T-helper 2 cell (primary cell): ENCODE results near the gene IFI35.
"Not testable (repeated sequence)": the region's sequence is repeated elsewhere in the genome, so short reads cannot be mapped to it uniquely, and the experiment has no call there.

Source experiments
- DNase-seq, 5 experiments: peaks; one replicate each; pipeline versions ENCODE4 v3.0.0 to v3.0.0-alpha.2; 2012 to 2022

The IFI35 gene

DNA sequence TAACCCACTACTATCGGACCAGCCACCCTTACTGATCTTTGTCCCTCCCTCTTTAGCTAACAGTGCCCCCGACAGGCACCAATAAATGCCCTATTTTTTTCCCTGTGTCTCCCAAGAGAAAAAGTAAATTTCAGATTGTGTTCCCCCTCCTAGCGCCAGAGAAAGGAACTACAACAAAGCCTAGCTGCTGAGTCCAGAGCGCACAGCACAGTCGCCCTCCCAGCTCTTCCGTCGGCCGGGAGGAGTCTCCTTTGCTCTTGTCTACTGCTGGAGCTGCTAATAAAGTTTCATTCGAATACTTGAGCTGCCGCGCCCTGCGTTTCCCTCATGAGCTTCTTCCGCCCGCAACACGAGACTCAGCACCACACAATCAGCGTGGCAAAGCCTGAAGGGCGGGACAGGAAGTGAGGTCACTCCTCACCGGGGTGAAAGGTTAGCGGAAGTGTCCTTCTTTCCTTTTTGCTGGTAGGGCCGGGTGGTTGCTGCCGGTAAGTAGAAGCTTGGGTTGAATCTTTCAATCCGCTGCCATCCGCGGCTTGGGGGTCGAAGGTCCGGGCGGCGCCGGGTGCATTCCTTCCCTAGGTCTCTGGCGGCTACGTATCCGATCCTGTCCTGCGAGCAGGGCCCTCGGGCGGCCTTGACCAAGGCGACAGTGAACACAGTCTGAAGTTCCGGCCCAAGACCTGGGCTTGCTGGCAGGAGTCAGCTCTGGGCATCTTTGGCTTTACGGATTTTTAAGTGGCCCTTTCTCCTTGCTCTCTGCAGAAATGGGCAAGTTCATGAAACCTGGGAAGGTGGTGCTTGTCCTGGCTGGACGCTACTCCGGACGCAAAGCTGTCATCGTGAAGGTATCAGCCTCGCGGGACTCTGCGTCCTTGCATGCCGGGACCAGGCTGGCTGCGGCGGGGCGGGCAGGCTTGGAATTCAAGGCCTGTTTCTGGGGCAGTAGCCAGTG is 8.3 kb upstream of the IFI35 start, which contains the start of gene RPL27:
TSS of gene RPL27 (plus strand) at position 436 of the 955 bp plus-strand sequence. CDS start at position 768, 332 bp downstream.
- DNase-seq, result peak; percentile 79 to 100 (median 96)

DNA sequence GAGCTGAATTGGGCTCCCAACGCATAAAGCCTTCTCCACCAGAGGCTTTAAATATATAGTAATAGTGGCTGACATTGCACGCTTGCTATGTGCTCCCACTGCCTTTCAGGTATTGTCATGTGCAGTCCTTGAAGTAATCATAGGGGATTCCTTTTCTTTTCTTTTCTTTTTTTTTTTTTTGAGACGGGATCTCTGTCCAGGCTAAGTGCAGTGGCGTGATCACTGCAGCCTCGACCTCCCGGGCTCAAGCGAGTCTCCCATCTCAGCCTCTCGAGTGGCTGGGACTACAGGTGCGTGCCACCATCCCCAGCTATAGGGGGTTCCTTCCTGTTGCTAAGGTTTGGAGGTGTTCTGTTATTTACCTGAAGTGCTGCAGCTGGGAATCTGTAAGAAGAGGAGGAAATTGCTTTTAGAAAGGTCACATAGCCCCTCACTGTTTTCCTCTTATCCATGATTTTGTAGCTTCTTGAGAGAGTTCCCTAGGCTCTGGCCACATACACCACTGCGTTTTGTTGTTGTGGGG is 7.5 kb upstream of the IFI35 start:
- no peak for DNase-seq

DNA sequence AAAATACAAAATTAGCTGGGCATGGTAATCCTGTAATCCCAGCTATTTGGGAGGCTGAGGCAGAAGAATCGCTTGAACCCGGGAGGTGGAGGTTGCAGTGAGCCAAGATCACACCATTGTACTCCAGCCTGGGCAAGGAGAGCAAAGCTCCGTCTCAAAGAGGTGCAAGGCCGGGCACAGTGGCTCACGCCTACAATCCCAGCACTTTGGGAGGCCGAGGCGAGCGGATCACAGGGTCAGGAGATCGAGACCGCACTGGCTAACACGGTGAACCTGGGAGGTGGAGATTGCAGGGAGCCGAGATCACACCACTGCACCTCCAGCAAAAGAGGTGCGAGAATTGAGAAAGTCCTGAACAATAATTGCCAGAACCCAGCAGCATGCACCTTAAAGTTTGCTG is 5.7 kb upstream of the IFI35 start:
- not testable (repeated sequence) for DNase-seq

- DNase-seq, result no peak
These were observed 2.9 kb upstream of the IFI35 start for GRCh38 chr17:43003542-43004172.

DNA sequence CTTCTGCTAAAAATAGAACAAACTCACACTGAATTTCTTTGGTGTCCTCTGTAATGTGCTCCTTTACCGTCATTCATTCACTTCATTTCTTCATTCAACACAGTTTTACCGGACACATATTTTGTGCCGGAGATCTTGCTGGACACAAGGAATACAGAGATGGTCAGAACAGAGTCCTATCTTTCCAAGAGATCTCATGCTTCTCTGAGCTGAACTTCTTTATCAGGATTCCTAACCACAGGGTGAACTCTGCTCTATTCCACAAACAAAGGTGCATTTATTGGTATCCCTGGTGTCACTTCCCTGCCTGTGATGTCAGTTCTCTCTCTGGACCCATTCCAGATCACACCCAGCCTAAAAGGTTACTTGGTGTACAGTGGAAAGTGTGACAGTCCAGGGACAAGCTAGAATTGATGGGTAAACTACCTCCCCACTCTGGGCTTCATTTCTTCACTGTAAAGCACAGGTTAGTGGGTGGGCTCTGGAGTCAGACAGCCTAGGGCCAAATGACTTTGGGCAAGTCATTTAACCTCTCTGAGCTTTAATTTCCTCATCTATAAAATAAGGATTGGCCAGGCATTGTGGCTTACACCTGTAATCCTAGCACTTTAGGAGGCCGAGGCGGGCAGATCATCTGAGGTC is 4.2 kb downstream of the IFI35 start:
- DNase-seq, result no peak

- DNase-seq, result no peak
These were observed 5.3 kb downstream of the IFI35 start for GRCh38 chr17:43011728-43012472.

DNA sequence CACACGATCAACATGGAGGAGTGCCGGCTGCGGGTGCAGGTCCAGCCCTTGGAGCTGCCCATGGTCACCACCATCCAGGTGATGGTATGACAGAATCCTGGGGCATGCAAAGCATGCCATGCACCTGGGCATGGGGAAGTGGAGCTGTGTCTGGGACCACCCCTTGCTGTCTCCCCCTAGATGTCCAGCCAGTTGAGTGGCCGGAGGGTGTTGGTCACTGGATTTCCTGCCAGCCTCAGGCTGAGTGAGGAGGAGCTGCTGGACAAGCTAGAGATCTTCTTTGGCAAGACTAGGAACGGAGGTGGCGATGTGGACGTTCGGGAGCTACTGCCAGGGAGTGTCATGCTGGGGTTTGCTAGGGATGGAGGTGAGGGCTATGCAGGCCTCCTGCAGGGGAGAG is 6.7 kb downstream of the IFI35 start:
- DNase-seq, result no peak

DNA sequence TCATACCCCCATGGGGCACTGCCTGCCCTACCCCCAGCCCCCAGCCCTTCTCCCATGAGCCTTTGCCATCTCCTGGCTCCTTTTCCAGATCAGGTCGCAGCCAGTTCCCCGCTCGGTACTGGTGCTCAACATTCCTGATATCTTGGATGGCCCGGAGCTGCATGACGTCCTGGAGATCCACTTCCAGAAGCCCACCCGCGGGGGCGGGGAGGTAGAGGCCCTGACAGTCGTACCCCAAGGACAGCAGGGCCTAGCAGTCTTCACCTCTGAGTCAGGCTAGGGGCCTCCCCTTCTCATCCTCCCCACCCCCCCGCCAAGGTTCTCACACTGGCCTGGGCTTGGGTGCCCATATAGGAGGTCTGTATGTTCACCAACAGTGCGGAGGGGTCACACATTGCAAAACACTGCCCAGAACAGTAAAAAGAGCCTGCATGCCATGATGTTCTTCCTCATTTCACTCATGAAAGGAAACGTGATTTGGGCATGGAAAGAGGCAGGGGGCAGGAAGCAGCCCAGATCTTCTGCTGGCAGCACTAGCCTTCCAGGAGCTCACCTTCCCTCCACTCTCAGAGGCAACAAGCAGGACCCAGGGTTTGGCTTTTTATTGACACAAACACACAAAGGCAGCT is 7.5 kb downstream of the IFI35 start:
- DNase-seq, result no peak

DNA sequence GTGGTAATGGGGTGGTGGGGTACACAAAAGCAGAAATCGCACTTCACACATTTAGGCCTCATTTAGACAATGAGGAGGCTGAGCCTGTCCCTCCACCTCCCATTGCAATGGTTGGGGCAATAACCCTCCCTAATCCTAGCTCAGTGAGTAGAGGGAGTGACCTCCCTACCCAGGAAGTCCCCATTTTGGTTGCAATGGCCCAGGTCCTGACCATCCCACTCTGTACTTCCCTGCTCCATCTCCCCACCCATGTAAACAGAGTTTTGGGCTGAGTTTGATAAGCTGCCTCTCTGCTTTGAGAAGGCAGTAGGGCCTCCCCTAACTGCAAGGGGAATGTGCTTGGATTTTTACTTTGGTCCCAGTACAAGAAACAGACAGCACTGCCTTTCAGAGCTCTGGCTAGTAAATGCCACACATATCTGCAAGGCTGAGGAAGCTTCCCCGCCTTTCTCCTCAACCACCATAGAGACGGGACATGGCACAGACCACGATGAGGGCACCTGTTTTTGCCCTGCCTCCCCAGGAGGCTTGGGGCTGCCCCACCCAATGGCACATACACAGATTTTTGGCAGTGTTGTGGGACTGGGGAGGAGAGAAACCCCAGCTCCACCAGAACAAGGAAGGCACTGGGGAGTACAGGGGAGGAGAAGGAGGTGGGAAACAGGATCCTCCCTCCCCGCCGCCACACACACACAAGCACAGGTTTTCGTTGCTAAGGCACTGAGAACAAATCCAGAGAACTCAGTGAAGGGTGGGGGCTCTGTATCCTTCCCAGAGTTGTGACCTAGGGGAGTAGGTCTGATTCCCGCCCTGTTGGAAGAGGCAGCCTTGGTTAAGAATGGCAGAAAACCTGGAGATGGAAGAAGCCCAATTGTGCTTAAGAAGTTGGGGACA is 8.3 kb downstream of the IFI35 start:
- DNase-seq, result no peak

GRCh38 chr17:43015579-43015978 is 9.0 kb downstream of the IFI35 start:
- no peak for DNase-seq

DNA sequence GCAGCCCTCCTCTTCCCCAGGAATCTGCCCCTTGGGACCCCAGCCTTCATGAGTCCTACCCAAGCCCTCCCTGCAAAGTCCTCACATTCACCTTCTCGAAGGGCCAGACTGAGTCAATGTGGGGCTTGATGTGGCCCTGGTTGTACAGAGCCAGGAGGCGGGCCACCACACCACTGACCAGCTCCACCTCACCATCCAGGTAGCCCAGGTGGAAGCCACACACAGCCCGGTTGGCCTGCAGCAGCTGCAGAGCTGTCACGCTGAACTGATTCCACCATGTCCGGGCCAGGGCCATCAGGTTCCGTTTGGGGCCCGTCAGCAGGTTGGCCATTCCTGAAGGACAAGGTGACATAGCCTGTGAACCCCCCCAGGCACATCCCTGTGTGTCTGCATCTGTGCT is 9.6 kb downstream of the IFI35 start:
- no peak for DNase-seq

DNA sequence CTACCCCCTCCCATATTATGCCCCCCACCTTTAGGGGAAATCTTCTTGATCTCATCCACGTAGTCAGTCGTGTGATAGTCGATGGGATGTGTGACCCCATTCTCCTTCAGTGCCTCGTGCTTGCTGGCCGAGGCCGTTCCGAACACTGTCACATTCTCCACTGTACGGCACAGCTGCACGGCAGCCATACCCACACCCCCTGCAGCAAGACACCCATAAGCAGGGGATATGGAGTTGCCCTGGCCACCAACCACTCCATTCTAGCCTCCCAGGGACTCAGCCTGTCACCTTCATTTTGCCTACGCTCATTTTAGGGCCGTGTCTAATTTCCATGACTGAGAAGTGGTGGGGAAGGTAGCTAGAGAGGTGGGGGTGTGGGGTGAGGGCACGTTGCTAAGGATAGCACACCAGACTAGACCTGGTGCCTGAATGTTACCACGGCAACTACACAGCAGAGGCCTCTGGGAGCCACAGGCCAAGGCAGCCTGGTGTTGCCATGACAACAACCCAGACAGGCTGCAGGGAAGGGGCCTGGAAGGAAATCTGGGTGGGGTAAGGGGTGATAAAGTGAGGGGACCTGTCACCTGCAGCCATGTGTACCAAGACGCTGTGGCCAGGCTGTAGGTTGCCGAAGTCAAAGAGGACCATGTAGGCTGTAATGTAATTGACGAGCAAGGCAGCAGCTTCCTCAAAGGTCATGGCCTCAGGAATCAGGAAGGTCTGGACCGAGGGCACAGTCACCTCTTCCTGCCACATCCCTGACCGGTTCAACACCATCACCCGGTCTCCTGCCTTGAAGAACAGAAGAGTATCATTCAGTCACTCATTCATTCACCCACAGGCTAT is 11.6 kb downstream of the IFI35 start:
- DNase-seq, result peak in 2 of 5 experiments; percentile 26 to 55

DNA sequence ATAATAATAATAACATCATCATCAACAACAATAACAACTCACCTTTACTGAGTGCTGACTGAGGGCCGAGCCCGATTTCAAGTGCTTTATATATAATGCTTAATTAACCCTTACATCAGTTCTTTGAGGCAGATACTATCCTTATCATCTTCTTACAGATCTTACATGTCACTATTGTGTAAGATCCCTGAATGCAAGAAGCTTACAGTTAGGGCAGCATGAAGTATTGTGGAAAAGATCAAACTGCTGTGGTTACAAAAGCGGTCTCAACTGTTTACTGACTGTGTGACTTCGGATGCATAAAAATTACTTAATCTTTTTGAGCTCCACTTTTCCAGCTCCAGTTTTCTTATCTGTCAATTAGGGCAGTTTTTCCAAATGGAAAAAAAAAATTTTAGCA is 12.3 kb downstream of the IFI35 start:
- no peak for DNase-seq

DNA sequence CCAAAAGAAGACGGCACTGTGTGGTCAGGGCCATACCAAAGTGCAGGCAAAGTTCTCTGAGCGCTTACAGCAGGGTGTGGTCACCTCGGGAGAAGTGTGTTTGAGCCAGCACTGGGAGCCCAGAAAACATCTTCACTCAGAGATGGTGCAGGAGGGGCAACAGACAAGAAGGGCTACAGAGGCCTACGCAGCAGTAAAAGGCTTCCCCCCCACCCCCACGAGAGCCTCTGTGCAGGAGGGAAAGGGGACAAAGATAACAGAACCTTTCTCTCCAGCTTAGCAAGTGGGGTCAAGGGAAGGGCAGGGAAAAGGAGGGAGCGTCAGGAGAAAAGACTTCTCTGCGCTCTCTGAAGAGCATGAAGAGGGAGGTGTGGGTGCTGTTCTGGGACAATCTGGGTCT is 12.8 kb downstream of the IFI35 start:
- DNase-seq, result no peak

DNA sequence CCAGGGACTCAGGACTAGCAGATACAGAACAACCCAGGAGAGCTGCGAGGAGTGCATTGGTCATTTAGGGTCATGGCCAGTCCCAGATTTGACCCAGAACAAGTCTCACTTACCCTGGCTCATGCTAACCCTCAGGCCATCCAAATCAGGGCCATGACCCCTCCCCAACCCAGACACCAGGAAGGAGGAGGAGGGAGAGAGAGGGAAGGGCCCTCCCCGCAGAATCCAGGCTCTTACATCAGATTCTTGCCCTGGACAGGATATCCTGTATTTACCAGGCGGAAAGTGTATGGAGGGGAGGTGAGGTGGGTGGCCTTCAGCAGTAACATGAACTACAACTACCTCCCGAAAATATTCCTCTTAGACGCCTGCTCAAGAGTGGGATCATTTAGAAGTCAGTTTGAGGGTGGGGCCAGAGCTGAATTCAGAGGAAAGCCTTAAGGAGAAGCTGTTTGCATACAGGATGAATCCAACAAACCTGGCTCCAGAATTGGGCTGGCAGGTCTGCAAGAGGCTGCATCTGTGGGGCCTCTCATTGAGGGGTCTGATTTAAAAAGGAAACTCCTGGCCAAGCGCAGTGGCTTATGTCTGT is 13.5 kb downstream of the IFI35 start:
- no peak for DNase-seq

- peak in 3 of 5 experiments; percentile 11 to 35 (median 30) for DNase-seq
These were observed 14.5 kb downstream of the IFI35 start for GRCh38 chr17:43020789-43021740.

- peak; percentile 40 to 63 (median 55) for DNase-seq
These were observed 15.3 kb downstream of the IFI35 start, which contains the start of gene VAT1 for GRCh38 chr17:43021741-43022512. VAT1 (minus strand) TSS chr17:43022385; CDS start chr17:43022322, 63 bp downstream.
